Kasumi-1 (cell line): ENCODE data around the gene PUM2.

Experiments
- DNase-seq, 2 experiments: peaks; one replicate each; lab custom pipeline; 2025; lab: John Stamatoyannopoulos, UW

Gene PUM2

DNA sequence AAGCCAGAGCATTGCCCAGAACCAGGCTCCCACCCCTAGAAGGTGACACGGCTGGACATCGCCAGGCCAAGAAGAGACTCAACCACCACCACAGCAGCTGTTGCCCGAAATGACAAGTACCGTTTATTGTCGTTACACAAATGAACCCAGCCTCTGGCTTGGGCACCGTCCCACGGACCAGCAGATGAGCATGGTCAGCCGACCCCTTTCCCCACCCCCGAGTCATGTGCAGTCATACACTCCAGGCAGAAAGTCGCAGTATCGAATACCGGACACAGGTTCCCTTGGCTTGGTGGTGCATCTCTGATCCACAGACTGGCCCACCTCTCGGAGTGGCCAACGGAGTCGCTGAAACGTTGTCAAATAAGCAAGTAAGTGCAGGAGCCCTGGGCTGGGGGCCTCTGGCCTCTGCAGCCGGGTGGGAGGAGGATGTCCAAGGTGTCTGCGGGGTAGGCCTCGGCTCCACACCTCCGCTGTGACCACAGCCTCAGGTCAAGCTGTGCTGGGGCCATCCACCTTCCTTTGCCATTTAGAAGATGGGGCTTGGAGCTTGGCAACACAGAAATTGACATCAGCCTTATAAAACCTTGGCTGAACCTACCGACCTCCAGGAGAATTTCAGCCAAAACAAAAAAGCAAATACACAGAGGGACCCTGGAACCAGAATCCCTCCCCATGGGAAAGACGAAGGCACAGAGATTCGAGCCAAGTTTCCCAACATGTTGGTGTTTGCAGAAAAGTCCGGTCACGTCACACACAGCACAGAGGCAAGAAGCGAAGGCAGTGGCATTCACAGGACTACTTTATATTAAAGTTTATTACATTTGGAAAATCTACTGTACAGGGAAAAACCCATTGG lies 149.7 kb downstream of the PUM2 start:
- DNase-seq, result no peak

DNA sequence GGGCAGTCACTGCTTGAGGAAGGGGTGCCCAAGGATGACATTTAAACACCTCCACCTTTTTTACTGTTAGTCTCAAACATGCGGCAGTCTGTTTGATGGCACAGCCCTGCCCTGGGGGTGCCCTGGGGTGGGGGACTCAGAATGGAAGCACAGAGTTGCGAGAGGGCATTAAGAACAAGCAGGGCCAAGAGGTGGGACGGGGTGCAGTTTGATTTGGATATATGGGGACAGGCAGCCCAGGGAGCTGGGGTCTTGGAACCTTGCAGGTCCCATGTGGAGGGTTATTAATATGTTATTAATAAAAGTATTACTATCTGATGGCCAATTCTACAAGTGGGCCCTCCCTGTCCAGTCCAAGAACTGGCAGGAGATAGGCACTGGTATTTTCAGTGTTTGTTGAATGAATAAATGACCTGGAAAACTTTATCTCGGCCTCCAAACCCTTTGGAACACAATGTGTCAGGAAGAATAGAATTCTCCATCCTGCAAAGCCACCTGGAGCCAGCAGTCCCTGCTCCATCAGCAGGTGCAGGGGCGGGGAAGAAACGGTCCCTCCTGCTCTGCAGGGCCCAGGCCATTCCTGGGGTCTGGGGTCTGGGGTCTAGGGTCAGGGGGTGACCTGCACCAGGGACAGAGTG lies 150.9 kb downstream of the PUM2 start:
- no peak for DNase-seq

DNA sequence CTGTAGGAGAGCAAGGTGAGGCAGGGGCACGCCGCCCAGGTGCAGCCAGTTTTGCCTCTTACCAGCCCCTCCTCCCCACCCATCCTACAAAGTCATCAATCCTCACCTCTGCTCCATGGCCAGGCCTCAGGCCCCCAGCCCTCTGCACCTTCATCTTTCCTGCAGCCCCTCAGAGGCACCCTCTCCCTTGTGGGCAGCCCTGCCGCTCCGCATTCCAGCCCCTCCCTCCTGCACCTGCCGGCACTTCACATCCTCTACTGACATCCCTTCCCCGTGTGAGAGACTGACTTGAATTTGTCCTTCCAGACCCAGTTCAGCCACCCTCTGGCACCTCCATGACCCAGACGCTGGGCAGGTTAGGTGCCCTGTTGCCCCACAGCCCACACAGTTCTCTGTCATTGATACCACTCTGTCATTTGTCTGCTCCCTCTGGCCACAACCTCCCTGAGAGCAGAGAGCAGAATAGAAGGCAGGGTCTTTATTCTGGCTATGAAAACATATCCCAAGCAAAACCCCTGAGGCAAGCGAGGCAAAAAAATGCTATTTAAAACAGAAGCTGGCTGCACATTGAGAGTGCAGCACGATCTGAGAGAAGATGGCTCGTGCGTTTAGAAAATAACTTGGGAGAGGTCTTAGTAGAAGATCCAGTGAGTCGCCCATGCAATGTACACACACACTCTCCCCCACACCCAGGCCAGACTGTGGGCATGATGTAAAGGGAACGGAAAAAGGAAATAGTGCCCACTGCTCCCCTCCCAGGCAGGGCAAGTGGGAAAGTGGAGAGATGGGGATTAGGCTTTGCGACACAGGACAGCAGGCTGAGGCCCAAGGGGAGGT lies 151.6 kb downstream of the PUM2 start:
- no peak for DNase-seq
